Adrenal gland (tissue), 12 donors: ENCODE data around the gene NDUFA3. TPM values are rescaled to one million over a fixed set of nuclear protein-coding genes. Genes with fewer than 3 reads are reported as not detected.

Experiments used
- DNase-seq, 7 donors: peaks; one replicate each; pipeline ENCODE4 v3.0.0-alpha.2; 2019 to 2020
- H3K27ac ChIP-seq, 5 donors: fragments of 200-600 bp; sonication (generic) in 4 of 5; 1 replicate in 3 of 5; 2 replicates in 2 of 5; pipeline versions ENCODE4 v1.5.1 to v1.8.0; 2016 to 2020; ENCODE audit warnings: mild to moderate bottlenecking in 1 of 5
- H3K27me3 ChIP-seq: fragments of 200-600 bp; 2 replicates; pipeline ENCODE4 v1.8.0; 2021
- H3K36me3 ChIP-seq, 2 donors: fragments of 200-600 bp; replicated peaks in 1 of 2; 1 replicate in 1 of 2; 2 replicates in 1 of 2; pipeline versions ENCODE4 v1.5.1 to v1.8.0; 2018 to 2022
- H3K4me1 ChIP-seq, 2 donors: fragments of 200-600 bp; replicated peaks in 1 of 2; 1 replicate in 1 of 2; 2 replicates in 1 of 2; pipeline versions ENCODE4 v1.5.1 to v1.8.0; 2018 to 2021
- H3K4me3 ChIP-seq, 4 donors: fragments of 200-600 bp; sonication (generic) in 3 of 4; one replicate each; pipeline ENCODE4 v1.5.1; 2016 to 2018
- H3K9me3 ChIP-seq, 3 donors: fragments of 200-600 bp; sonication (generic) in 1 of 3; replicated peaks in 1 of 3; 1 replicate in 2 of 3; 2 replicates in 1 of 3; pipeline versions ENCODE4 v1.5.1 to v1.8.0; 2016 to 2021
- CTCF ChIP-seq, 6 experiments: fragments of 450-650 bp in 4 of 6; fragments of 200-600 bp in 2 of 6; sonication (generic) in 1 of 6; IDR thresholded peaks; 1 replicate in 5 of 6; 2 replicates in 1 of 6; pipeline versions ENCODE4 v1.5.1 to v1.8.0; 2016 to 2021; ENCODE audit warnings: antibody characterized with exemption in 6 of 6, mild to moderate bottlenecking in 2 of 6, moderate library complexity in 1 of 6
- POLR2A ChIP-seq, 2 donors: fragments of 450-650 bp; IDR thresholded peaks; one replicate each; pipeline ENCODE4 v1.6.1; 2017; ENCODE audit warnings: antibody characterized with exemption in 2 of 2, mild to moderate bottlenecking in 2 of 2, moderate library complexity in 1 of 2
- WGBS, 4 donors: extraction: QIAGEN DNeasy Blood & Tissue Kit in 2 of 4; methylation state at CpG; one replicate each; pipeline versions ENCODE4 v1.1.5 to v1.1.7; 2013 to 2017; 5-methylcytosine and 5-hydroxymethylcytosine counted together
- intact Hi-C, 2 donors: fragments of 100-400 bp; cut with DNase I; formaldehyde crosslinking; loops; one replicate each; pipeline versions ENCODE4 v1.14.1 to v1.15.0; 2022 to 2023
- polyA plus RNA-seq, 3 donors: library from polyadenylated mRNA; stranded (reverse); fragments of 200-250 nt in 2 of 3; fragments of 350-450 nt in 1 of 3; fragmentation: Illumina TruSeq in 1 of 3; extraction: RNeasy Lipid Tissue Mini Kit (QIAGEN cat#74804) in 1 of 3; gene quantifications; one replicate each; pipeline ENCODE4 v1.2.3, GENCODE V29; 2013 to 2014
- total RNA-seq, 9 donors: library from RNA; depleted of rRNA in 4 of 9; stranded (reverse); fragments of >200 nt in 4 of 9; fragments of 120-200 nt in 1 of 9; fragmentation: NEBNext Ultra II Directional in 1 of 9; extraction: Animal tissue kit (Norgen Biotek cat#: 25700) in 1 of 9; gene quantifications; one replicate each; pipeline versions ENCODE4 v1.1.0 to v1.2.4, GENCODE V29; 2013 to 2023
- donor health status: healthy with polysubstance abuse.
- donor health status: Bipolar disorder and iron deficiency.
- donor health status: DM: yes; HTN: yes; CAD: no.
- donor health status: DM: no; HTN: no; CAD: no.
- donor health status: DM: no; HTN: no; CAD: no.
- donor health status: DM: yes; HTN: yes; CAD: no.

Gene NDUFA3
- total and polyA plus RNA-seq, 12 donors = 33.2 to 1,730 (median 173) TPM

- TF ChIP-seq CTCF (IDR thresholded peaks at IDR 0.05) (no peak), POLR2A (IDR thresholded peaks at IDR 0.05) (no peak)
- Histone ChIP-seq H3K27ac (no peak overlapping the region), H3K4me3 (no peak overlapping the region), H3K9me3 (no peaks in the 10 kb centered on the region), H3K4me1 (no peaks in the 10 kb centered on the region), H3K27me3 (no peaks in the 10 kb centered on the region), H3K36me3 (no peaks in the 10 kb centered on the region)
- intact Hi-C loops = no loop called here
- WGBS, 4 donors = 67 to 75% (median 73%) methylated on average over 5 of the region's 5 CpGs
- DNase-seq = no peak
Observed at GRCh38 chr19:54077334-54077733, 25.3 kb upstream of the NDUFA3 start.

DNA sequence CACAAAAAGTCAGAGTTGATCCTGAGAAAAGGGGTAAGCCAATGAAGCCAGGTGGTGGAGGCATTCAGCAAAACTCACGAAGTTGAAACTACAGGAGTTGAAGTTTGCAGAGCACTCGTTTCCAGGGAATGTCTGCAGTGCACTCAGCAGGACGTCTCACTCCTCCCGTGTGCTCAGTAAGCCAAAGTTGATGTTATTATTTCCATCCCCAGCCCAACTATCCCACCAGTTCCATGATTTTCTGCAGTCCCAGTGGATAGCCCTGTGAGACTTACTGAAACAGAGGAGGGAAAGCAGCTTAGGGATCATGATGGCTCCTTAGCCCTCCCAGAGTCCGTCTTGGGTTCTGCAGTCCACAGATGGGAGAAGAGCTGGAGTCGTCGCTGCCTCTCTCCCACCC, 21.6 kb upstream of the NDUFA3 start, which contains the start of gene TARM1:
TSS of gene TARM1 (minus strand) at position 334 of the 400 bp plus-strand sequence. CDS start at position 309, 25 bp downstream.
- 73 to 83% (median 79%) methylated on average over 7 of the region's 7 CpGs for WGBS, 4 donors
- intact Hi-C loops = no loop called here
- H3K27ac ChIP-seq = no peak within 1 kb of the TSS
- H3K9me3 ChIP-seq = no peaks in the 10 kb centered on the region
- no peaks in the 10 kb centered on the region for H3K36me3 ChIP-seq
- H3K27me3 ChIP-seq = no peaks in the 10 kb centered on the region
- H3K4me3 ChIP-seq = no peak within 1 kb of the TSS
- H3K4me1 ChIP-seq = no peaks in the 10 kb centered on the region
- TF ChIP-seq CTCF (IDR thresholded peaks at IDR 0.05) (no peak), POLR2A (IDR thresholded peaks at IDR 0.05) (no peak)
- no peak for DNase-seq

GRCh38 chr19:54084410-54084809, 18.2 kb upstream of the NDUFA3 start:
- TF ChIP-seq CTCF (IDR thresholded peaks at IDR 0.05) (no peak), POLR2A (IDR thresholded peaks at IDR 0.05) (no peak)
- Histone ChIP-seq H3K4me3 (no peak overlapping the region), H3K27ac (no peak overlapping the region), H3K27me3 (no peaks in the 10 kb centered on the region), H3K4me1 (no peaks in the 10 kb centered on the region), H3K9me3 (no peaks in the 10 kb centered on the region), H3K36me3 (no peaks in the 10 kb centered on the region)
- WGBS, 4 donors = 67 to 88% (median 83%) methylated on average over 3 of the region's 3 CpGs
- intact Hi-C loops = no loop called here
- no peak for DNase-seq

- Histone ChIP-seq H3K9me3 (no peaks in the 10 kb centered on the region), H3K36me3 (no peaks in the 10 kb centered on the region), H3K27ac (no peak overlapping the region), H3K4me1 (peaks cover 0 to 7% of the 10 kb centered on the region in 2 donors), H3K4me3 (no peak overlapping the region), H3K27me3 (no peaks in the 10 kb centered on the region)
- DNase-seq = no peak
- 75 to 86% (median 82%) methylated on average over 17 of the region's 17 CpGs for WGBS, 4 donors
- intact Hi-C loops = no loop called here
- TF ChIP-seq CTCF (IDR thresholded peaks at IDR 0.05) (no peak), POLR2A (IDR thresholded peaks at IDR 0.05) (no peak)
Observed at GRCh38 chr19:54094426-54095000, 8.1 kb upstream of the NDUFA3 start.
